ENCODE measurements around the gene PAOX. TPM values are rescaled to one million over a fixed set of nuclear protein-coding genes. Genes with fewer than 3 reads are reported as not detected.

The PAOX gene
- total and polyA plus RNA-seq, 2 of the 13 experiments (the other 11 are each of a cell fraction or from before 2014, with no cell fraction given) = 0.49 to 0.77 TPM

DNA sequence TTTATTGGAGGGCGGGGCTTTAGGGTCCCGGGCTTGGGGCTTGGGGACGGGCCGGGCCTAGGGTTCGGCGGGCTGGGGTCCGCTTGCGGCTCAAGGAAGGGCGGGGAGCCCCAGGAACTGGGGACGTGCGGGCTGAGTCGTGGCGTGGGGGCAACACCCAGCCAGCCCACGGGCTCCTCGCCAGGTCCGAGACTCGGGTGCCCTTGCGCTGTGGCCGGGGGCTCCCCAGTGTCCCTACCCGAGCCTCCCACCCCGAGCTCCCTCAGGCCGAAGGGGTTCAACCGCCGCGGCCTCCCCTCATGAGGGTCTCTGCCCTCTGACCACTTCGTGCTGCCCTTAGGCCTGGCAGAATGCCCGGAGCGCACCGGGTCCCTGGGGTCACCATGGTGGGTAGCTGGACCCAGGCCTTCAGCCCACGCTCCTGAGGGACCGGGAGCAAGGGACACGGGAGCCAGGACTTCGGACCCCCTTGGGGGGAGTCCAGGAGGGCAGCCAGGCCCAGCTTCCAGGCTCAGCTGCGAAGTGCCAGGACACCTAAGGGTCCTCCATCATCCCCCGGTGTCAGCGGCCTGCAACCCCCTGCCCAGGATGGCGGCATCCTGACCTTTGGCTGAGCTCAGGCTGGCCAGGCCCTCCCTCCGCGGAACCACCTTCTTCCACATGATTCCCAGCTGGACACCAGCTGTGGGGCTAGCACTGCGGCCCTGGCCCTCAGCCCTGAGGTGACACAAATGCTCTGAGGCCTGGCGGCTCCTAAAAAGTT lies 20.7 kb upstream of the PAOX start (continued):
- TF ChIP-seq HOMEZ (CRISPR knock-in tag; IDR thresholded peaks at IDR 0.05; ENCODE audit: low read depth) (no peak), JUN (CRISPR knock-in tag; IDR thresholded peaks at IDR 0.05) (no peak), NR2F6 (IDR thresholded peaks at IDR 0.05) (peak; percentile 56), NR2F6 (CRISPR knock-in tag; IDR thresholded peaks at IDR 0.05) (peak; percentile 64; the same call in 1 of the 2 replicates), ARNT2 (CRISPR knock-in tag; IDR thresholded peaks at IDR 0.05; ENCODE audit: low read depth) (no peak), HOXA3 (CRISPR knock-in tag; IDR thresholded peaks at IDR 0.05) (peak; percentile 70; the same call in 1 of the 2 replicates), MYC (CRISPR knock-in tag; IDR thresholded peaks at IDR 0.05; ENCODE audit: borderline replicate concordance) (peak; percentile 56; the same call in 1 of the 2 replicates), RXRB (CRISPR knock-in tag; IDR thresholded peaks at IDR 0.05; ENCODE audit: borderline replicate concordance) (peak; percentile 32; the same call in 1 of the 2 replicates), ZNF660 (CRISPR knock-in tag; IDR thresholded peaks at IDR 0.05; ENCODE audit: borderline replicate concordance, low read depth) (no peak), BORCS8-MEF2B (CRISPR knock-in tag; IDR thresholded peaks at IDR 0.05) (peak; percentile 36; the same call in 1 of the 2 replicates), ZXDC (CRISPR knock-in tag; IDR thresholded peaks at IDR 0.05) (peak; percentile 58; the same call in 1 of the 2 replicates), SOX6 (IDR thresholded peaks at IDR 0.05) (no peak), SOX6 (CRISPR knock-in tag; IDR thresholded peaks at IDR 0.05) (peak; percentile 65), SRY (CRISPR knock-in tag; IDR thresholded peaks at IDR 0.05) (peak; percentile 1; the same call in 1 of the 2 replicates), ZNF343 (CRISPR knock-in tag; IDR thresholded peaks at IDR 0.05) (peak; percentile 35; the same call in 1 of the 2 replicates), FOXA3 (CRISPR knock-in tag; IDR thresholded peaks at IDR 0.05) (no peak), AKAP8 (CRISPR knock-in tag; IDR thresholded peaks at IDR 0.05) (peak; percentile 55; the same call in 1 of the 2 replicates), ZNF724P (CRISPR knock-in tag; IDR thresholded peaks at IDR 0.05; ENCODE audit: borderline replicate concordance) (peak; percentile 33; the same call in 1 of the 2 replicates), FOXP1 (IDR thresholded peaks at IDR 0.05) (no peak), FOXP1 (CRISPR knock-in tag; IDR thresholded peaks at IDR 0.05) (no peak), ZNF788 (CRISPR knock-in tag; IDR thresholded peaks at IDR 0.05; ENCODE audit: borderline replicate concordance) (peak; percentile 72; the same call in 1 of the 2 replicates), CHD4 (IDR thresholded peaks at IDR 0.05; ENCODE audit: borderline replicate concordance, low read length) (no peak), DZIP1 (CRISPR knock-in tag; IDR thresholded peaks at IDR 0.05) (no peak), ZNF605 (CRISPR knock-in tag; IDR thresholded peaks at IDR 0.05) (peak; percentile 39; the same call in 1 of the 2 replicates)
- TF ChIP-seq, protein P1, sequence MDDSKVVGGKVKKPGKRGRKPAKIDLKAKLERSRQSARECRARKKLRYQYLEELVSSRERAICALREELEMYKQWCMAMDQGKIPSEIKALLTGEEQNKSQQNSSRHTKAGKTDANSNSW (CRISPR knock-in tag; IDR thresholded peaks at IDR 0.05; ENCODE audit: borderline replicate concordance) = no peak

Data from HepG2 (cell line).